Measurements from ENCODE around the gene GTF2F2.

Gene GTF2F2

GRCh38 chr13:45228002-45228401 lies 107.7 kb downstream of the GTF2F2 start:
- Histone ChIP-seq H3K4me3 (ENCODE audit: low read length) (no peak overlapping the region), H3K27ac (ENCODE audit: low read length) (no peak overlapping the region), H3K9ac (ENCODE audit: low read length) (no peak overlapping the region), H2AFZ (ENCODE audit: low read depth, low read length) (no peak overlapping the region), H3K9me3 (ENCODE audit: insufficient read depth, low read length) (no peaks in the 10 kb centered on the region), H3K27me3 (ENCODE audit: low read depth, low read length) (no peaks in the 10 kb centered on the region), H3K4me1 (ENCODE audit: low read length) (no peaks in the 10 kb centered on the region), H3K79me2 (ENCODE audit: low read length) (no peaks in the 10 kb centered on the region), H3K4me2 (ENCODE audit: low read length) (no peak overlapping the region), H3K36me3 (replicated peaks; ENCODE audit: low read depth, low read length) (no peaks in the 10 kb centered on the region), H4K20me1 (ENCODE audit: insufficient read depth, low read length) (no peaks in the 10 kb centered on the region)
- TF ChIP-seq EZH2phosphoT487 (IDR thresholded peaks at IDR 0.05; ENCODE audit: low read depth) (no peak), CTCF (IDR thresholded peaks at IDR 0.05; ENCODE audit: low read depth, low read length) (no peak)

- Histone ChIP-seq H3K36me3 (replicated peaks; ENCODE audit: low read depth, low read length) (no peaks in the 10 kb centered on the region), H4K20me1 (ENCODE audit: insufficient read depth, low read length) (no peaks in the 10 kb centered on the region), H3K4me3 (ENCODE audit: low read length) (no peak overlapping the region), H3K4me2 (ENCODE audit: low read length) (no peak overlapping the region), H3K4me1 (ENCODE audit: low read length) (no peaks in the 10 kb centered on the region), H3K79me2 (ENCODE audit: low read length) (no peaks in the 10 kb centered on the region), H3K9ac (ENCODE audit: low read length) (no peak overlapping the region), H2AFZ (ENCODE audit: low read depth, low read length) (no peak overlapping the region), H3K27me3 (ENCODE audit: low read depth, low read length) (no peaks in the 10 kb centered on the region), H3K9me3 (ENCODE audit: insufficient read depth, low read length) (no peaks in the 10 kb centered on the region), H3K27ac (ENCODE audit: low read length) (no peak overlapping the region)
- TF ChIP-seq EZH2phosphoT487 (IDR thresholded peaks at IDR 0.05; ENCODE audit: low read depth) = no peak
- no peak for TF ChIP-seq CTCF (IDR thresholded peaks at IDR 0.05; ENCODE audit: low read depth, low read length)
Observed at GRCh38 chr13:45229172-45229571, 108.9 kb downstream of the GTF2F2 start.

- no peak overlapping the region for H3K4me2 ChIP-seq (ENCODE audit: low read length)
- H3K27me3 ChIP-seq (ENCODE audit: low read depth, low read length) = no peaks in the 10 kb centered on the region
- H4K20me1 ChIP-seq (ENCODE audit: insufficient read depth, low read length) = no peaks in the 10 kb centered on the region
- H3K9me3 ChIP-seq (ENCODE audit: insufficient read depth, low read length) = no peaks in the 10 kb centered on the region
- TF ChIP-seq EZH2phosphoT487 (IDR thresholded peaks at IDR 0.05; ENCODE audit: low read depth) (no peak), CTCF (IDR thresholded peaks at IDR 0.05; ENCODE audit: low read depth, low read length) (no peak)
- no peak overlapping the region for H3K9ac ChIP-seq (ENCODE audit: low read length)
- no peak overlapping the region for H3K4me3 ChIP-seq (ENCODE audit: low read length)
- H3K36me3 ChIP-seq (replicated peaks; ENCODE audit: low read depth, low read length) = no peaks in the 10 kb centered on the region
- no peaks in the 10 kb centered on the region for H3K4me1 ChIP-seq (ENCODE audit: low read length)
- no peak overlapping the region for H2AFZ ChIP-seq (ENCODE audit: low read depth, low read length)
- no peak overlapping the region for H3K27ac ChIP-seq (ENCODE audit: low read length)
- no peaks in the 10 kb centered on the region for H3K79me2 ChIP-seq (ENCODE audit: low read length)
Observed at GRCh38 chr13:45231305-45231704, 111.0 kb downstream of the GTF2F2 start.

- Histone ChIP-seq H3K27ac (ENCODE audit: low read length) (no peak overlapping the region), H4K20me1 (ENCODE audit: insufficient read depth, low read length) (no peaks in the 10 kb centered on the region), H3K4me3 (ENCODE audit: low read length) (no peak overlapping the region), H2AFZ (ENCODE audit: low read depth, low read length) (no peak overlapping the region), H3K4me2 (ENCODE audit: low read length) (no peak overlapping the region), H3K79me2 (ENCODE audit: low read length) (no peaks in the 10 kb centered on the region), H3K27me3 (ENCODE audit: low read depth, low read length) (no peaks in the 10 kb centered on the region), H3K9ac (ENCODE audit: low read length) (no peak overlapping the region), H3K4me1 (ENCODE audit: low read length) (no peaks in the 10 kb centered on the region), H3K36me3 (replicated peaks; ENCODE audit: low read depth, low read length) (no peaks in the 10 kb centered on the region), H3K9me3 (ENCODE audit: insufficient read depth, low read length) (no peaks in the 10 kb centered on the region)
- TF ChIP-seq EZH2phosphoT487 (IDR thresholded peaks at IDR 0.05; ENCODE audit: low read depth) (no peak), CTCF (IDR thresholded peaks at IDR 0.05; ENCODE audit: low read depth, low read length) (no peak)
Observed at GRCh38 chr13:45231722-45232121, 111.4 kb downstream of the GTF2F2 start.
